Smooth muscle cell of the brain vasculature (primary cell): ENCODE data around the gene AKT1.
"Not testable (repeated sequence)": the region's sequence is repeated elsewhere in the genome, so short reads cannot be mapped to it uniquely, and the experiment has no call there.

ENCODE experiments used
- DNase-seq: peaks from one replicate; pipeline ENCODE4 v3.0.0-alpha.2; 2012; ENCODE audit warnings: low read depth, low spot score

The AKT1 gene

DNA sequence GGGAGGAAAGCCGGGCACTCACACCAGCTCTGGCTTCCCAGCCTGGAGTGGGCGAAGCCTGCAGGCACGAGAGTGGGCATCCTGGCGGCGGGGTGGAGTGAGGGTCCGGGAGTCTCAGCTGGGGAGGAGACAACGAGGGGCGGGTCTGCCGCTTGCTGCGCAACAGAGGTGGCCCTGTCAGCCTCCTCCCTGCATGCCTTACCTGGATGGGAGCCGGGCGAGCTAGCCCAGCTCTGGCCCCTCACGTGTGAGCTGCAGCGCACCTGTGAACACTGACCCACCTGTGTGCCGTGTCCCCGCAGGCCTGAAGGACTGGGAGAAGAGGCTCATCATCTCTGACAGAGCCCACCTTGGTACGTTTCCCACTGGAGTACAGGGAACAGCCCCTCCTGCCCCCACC lies 56.5 kb downstream of the AKT1 start:
- no peak for DNase-seq

DNA sequence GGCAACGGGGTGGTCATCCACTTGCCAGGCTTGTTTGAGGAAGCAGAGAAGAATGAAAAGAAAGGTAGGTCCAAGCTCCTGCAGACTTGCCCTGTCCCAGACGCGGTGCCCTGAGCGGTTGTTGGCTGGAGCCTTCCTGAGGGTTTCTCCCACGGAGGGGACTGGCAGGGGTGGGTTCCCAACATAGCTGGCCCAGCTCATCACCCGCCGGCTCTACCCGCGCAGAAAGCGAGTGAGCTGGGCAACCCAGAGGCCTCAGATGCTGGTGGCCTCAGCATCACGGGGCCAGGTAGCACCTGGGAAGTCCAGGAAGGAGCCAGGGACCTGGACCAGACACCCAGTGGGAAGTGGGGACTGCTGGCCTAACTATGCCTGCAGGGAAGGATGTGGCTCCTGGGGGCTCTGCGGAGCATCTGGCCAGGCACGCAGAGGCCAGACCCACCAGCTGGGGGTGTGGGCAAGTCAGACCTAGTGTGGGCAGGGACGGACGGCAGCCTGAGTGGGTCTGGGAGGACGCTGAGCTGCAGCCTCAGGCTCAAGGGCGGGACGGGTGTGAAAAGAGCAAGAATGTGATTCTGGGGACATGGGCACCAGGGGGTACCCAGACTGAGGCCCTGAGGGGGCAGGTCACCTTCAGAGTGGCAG lies 57.1 kb downstream of the AKT1 start:
- DNase-seq: no peak

DNA sequence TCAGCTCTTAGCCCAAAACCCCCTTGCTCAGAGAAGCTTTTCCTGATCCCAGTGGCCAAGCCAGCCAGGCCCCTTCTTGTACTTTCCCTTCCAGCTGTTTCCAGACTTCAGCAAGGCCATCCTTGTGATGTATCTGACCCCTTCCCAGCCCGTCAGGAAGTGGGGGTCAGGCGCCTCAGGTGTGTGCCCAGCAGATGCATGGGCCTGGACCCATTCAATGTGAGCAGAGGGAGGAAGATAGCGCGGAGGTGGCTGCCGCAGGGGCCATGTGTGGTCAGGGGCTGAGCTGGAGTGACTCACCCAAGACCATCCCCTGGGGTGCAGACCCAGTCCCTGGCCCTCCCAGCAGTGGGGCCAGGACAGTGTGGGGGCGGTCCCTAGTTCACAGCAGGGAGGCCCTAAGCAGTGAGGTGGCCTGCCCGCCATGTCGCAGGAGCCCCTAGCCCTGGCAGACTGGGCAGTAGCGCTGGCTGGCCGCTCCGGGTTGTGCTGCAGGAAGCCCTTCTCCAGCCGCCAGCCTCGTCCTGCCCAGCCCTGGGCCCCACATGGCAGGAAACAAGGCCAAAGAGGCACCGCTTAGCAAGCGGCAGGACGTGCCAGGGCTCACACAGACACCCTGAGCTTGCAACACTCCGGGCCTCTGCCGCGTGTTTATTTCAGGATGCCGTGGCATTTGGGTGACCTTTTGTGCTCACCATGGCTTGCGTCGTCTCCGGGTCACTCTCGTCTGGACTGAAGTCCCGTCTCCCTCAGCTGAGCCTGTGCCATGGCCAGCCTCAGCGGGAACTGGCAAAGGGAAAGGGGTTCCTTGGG lies 59.5 kb downstream of the AKT1 start:
- DNase-seq: no peak

DNA sequence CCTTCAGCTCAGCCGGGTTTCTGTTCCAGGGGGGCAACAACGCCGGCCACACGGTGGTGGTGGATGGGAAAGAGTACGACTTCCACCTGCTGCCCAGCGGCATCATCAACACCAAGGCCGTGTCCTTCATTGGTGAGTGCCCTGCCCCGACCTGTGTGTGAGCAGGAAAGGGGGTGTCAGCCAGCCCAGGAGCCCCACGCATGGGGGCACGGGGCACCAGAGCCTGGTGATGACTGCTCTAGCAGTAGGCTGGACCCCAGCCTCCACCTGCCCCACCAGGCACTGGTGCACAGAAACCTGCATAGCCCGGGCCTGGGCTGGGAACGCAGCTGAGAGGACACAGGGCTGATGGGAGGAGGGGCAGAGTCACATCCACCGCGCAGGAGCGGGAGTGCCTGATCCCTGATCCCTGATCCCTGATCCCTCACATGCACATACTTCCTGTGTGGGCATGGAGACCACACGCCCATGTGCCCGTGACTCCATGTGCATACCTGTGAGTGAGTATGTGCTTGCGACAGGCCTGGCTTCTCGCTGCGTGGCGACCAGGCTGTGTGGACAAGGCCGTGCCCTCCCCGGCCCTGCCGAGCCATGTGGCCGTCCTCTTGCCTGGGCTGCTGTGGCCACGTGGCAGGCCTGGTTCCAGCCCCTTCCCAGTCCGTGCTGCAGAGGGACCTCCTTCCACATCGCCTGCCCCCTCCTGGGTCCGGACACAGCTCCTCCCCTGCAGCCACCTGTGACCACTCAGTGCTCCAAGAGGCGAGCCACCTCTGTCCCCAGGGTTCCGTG lies 60.4 kb downstream of the AKT1 start:
- DNase-seq: no peak

DNA sequence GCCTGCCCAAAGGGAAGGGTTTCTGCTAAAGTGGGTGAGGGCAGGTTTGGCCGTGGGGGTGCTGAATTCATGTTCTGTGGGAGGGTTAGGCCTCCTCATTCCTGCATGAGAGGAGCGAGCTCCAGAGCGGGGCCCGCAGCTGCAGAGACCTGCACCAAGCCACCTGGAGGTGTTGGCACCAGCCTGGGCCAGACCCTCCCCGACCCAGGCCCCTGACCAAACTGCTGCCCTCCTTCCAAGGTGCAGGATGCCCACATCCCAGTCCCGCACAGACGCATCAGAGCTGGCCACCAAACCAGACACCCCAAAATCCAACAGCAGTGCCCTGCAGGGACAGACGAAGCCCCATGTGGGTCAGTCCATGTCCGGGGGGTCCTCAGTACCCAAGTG lies 61.0 kb downstream of the AKT1 start:
- no peak for DNase-seq

DNA sequence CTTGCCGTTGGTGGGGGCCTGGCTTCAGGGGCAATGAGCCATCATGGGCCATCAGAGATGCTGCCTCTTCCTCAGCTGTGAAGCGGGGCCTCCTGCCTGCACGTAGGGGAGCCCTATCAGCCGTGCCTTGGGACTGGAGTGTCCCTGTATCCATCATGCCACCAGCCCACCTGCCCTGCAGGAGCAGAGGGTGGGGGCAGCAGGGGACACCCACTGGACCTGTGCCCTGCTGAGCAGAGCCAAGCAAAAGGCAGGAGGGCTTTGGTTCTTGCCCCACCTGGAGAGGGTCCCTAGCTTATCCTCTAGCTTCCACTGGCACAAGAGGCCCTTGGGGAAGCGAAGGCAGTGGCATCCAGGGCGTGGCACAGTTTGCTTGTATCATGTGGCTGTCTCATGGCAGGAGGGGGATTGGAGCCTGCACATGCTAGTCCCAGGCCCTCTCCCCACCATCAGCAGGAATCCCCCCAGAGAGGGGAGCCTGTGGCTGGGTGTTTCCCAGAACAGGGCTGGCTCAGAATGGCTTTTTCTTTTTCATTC lies 61.4 kb downstream of the AKT1 start:
- DNase-seq: no peak

DNA sequence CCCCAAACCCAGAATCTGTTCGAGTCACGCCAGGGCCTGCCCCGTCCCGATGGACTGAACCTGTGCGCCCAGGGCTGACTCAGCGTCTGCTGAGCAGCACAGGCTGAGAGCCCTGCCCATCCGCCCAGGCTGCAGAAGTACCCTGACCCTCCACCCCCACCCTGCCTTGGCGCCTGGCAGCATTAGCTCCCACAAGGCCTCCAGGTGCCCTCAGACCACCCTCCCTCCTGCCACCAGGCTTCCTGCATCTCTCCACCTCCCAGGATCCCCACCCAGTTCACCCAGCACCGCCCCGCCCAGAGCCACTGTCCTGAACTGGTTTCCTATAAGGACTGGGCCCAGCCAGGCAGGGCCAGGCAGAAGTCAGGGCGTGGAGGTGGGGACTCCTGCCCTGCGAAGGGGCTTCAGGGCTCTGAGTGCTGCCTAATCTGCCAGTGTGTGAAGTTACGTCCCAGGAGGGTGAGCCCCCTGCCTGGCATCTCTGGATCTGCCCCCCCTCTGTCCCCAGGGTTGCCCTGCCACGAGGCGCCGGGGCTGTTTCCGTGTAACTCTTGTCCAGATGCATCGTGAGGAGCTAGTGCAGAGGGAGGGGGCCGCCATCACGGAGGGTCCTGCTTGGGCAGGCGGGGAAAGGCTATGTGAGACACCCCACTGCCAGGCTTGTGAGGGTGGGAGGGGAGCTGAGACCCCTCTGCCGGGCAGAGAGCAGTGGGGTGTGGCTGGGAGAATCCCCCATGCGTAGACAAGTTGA lies 62.4 kb downstream of the AKT1 start:
- no peak for DNase-seq

DNA sequence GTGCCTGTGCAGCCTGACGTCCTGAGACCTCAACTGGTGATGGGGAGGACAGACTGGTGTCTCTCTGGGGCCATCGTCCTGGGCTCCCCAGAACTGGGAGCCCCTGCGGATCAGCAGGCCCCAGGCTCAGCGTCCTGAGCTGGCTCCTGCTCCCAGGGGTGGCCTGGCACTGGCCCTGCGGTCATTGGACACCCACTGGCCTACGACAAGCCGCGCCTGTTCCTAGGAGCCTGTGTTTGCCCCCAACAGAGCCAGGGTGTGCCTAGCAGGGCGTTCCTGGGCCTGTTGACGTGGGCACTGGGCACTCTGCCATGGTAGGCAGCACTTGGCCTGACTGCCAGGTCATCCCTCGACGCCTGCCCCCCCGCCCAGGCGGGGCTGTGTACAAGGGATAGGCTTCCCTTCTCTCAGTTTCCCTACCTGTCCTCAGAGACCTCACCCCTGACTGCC lies 63.2 kb downstream of the AKT1 start:
- DNase-seq: no peak

DNA sequence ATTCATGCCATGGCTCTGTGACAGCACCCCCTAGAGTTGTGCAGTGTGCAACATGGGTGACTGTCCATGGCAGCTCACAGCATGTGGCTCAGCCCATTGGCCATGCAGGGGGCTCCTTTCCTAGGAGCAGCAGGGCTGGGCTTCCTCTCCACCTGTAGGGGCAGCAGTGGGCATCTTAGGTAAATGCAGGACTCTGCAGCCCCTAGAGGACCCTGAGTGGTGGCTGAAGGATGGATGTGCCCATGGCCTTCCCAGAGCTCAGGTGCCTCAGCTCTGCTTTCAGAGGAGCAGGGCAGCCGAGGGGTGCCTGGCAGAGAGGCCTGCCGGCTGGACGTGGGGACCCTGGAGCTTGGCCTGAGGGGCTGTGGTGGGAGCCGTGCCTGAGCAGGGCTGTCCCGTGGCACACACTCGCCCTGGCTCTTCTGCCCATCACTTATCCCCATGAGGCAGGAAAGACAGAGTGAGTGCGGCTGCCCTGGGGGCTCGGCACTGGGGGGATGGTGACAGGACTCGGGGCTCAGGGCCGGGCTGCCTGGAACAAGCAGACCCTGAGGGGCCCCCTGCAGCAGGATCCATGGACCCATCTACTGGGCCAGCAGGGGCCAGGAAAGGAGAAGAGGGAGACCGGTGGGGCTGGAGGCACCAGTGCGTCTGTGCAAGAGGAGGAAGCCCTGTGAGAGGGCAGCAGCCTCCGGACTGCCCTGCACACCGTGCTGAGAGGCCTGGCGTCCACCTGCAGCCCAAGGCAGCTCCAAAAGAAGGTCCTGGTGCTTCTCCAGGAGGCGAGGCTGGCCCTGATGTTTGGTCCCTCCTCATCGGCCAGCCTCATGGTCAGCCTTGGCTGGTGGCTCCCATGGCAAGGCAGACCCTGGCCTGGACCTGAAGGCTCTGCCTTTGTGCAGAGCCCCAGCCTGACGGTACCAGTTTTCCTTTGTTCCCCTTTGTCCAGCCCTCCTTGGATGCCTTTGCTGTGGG lies 63.9 kb downstream of the AKT1 start:
- DNase-seq: no peak

DNA sequence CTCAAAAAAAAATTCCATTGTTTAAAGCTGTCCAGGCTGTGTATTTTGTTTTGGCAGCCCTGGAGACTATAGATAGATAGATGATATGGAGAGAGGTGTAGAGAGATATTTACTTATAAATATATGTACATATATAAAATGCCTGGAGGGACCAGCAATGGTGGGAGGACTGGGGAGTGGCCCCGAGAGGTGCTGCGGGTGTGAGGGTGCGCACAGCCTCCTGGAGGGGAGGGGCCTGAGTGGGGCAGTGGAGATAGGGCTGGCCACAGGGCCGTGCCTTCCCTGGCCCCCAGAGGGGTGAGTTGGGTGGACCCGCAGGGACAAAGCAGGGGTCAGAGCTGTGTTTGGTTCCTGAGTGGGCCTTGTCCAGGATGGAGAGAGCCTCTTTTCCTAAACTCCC lies 65.1 kb downstream of the AKT1 start:
- DNase-seq: no peak

DNA sequence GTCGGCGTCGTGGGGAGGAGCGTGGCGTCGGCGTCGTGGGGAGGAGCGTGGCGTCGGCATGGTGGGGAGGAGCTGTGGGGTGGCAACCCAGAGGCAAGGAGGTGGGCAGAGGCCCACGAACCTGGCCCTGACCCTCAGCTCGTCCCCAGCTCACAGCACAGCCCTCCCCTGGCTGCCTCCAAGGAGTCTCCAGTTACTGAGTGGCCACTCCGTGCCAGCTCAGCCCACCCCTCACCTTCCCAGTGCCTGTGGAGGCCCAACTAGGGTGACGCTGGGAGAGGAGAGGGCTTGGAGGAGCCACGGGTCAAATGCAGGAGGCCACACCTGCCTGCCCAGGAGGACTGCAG lies 65.7 kb downstream of the AKT1 start:
- DNase-seq: no peak

DNA sequence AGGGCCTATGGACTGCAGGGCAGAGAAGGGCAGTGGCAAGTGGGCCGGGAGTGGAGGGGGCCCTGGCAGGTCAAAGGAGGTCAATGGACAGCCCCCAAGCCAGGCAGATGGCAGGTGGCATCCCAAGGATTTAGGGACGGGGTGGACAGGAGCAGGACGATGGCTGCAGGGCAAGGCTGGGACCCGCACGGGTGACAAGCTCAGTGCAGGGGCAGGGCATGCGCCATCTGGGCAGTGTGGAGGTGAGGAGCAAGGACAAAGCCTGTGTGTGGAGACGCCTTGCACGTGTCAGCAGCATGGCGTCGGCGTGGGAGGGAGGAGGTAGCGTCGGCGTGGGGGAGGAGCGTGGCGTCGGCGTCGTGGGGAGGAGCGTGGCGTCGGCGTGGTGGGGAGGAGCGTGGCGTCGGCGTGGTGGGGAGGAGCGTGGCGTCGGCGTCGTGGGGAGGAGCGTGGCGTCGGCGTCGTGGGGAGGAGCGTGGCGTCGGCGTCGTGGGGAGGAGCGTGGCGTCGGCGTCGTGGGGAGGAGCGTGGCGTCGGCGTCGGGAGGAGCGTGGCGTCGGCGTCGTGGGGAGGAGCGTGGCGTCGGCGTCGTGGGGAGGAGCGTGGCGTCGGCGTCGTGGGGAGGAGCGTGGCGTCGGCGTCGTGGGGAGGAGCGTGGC lies 66.2 kb downstream of the AKT1 start:
- DNase-seq: not testable (repeated sequence)

DNA sequence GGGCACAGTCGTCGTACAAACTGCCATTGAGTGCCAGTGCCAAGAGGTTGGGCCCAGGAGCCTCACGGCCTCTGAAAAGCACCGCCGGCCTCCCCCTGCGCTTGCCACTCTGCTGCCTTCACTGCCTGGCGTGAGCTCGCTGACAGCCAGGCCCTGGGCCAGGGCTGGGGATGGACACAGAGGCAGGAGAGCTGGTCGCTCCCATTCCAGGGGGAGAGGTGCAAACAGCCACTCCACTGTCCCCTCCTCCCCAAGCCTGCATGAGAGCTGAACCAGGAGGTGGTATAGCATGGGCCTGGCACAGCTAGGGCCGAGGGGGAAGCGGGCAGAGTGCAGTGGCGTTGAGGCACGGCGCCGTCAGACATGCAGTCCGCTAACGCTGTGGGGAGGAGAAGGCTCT lies 66.9 kb downstream of the AKT1 start:
- DNase-seq: no peak

DNA sequence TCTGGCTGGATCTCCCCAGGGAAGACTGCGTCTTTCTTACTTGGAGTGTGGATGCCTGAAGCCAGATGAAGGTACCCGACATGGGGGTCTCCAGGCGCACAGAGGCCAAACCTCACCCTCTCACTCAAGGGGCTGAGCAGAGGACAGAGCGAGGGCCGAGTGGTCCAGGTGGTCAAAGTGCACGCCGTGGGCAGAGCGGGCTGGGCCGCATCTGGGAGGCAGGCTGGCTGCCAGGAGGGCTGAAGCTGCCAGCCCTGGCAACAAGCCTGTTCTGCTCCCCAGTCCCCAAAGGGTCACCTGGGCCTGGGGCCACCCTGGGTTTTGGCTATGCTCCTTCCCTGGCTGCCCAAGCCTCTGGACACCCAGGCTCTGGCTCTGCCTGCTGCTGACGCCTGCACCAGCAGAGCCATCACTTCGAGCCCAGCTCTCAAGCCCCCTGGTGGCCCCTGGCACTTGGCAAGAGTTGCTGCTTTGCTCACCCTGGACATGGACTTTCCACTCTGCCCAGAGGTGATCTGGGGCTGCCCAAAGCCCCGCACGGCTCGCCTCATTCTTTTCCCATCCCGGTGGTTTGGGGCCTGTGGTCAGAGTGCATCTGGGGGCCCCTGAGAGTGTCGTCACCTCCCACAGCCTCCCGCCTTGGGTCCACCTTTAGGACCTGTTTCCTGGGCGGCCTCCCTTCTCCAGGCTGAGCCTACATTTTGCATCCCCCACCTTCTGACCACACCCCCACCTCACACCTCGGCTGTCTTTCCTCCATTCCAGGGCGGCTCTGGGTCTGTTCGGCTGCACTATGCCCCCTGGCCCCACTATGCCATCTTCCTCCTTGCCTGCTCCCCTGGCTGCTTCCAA lies 68.7 kb downstream of the AKT1 start:
- no peak for DNase-seq

DNA sequence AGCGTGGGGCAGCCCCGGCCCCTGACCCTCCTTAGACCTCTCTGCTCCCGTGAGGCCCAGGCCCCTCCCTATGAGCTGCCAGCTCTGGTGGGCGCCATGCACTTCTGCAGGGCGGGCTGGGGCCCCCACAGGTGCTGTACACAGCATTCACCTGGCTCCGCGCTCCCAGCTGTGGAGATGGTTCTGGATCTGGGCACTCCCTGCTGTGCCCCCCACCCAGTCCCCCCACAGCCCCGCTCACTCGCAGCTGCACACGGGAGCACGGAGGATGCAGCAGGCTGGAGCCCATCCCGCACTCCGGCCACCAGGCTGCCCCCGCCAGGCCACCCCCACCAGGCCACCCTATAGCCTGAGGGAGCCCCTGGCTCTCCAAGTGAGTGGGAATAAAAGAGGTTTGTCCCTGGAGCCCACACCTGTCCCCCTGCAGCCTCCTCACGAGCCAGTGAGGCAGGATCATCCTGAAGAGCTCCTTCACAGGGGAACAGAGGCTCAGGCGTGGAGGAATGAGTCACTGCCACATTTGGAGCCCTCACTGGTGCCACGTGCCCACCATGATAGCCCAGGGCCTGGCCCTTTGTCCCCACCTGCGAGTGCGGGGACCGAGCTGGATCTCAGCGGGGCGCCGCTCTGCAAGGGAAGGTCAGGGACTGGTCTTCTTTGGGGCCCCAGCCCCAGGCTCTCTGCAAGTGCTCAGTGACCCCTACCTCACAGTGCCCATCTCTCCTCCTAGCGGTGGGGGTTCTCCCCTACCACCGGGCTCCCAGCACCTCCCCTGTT lies 69.6 kb downstream of the AKT1 start:
- DNase-seq: no peak

DNA sequence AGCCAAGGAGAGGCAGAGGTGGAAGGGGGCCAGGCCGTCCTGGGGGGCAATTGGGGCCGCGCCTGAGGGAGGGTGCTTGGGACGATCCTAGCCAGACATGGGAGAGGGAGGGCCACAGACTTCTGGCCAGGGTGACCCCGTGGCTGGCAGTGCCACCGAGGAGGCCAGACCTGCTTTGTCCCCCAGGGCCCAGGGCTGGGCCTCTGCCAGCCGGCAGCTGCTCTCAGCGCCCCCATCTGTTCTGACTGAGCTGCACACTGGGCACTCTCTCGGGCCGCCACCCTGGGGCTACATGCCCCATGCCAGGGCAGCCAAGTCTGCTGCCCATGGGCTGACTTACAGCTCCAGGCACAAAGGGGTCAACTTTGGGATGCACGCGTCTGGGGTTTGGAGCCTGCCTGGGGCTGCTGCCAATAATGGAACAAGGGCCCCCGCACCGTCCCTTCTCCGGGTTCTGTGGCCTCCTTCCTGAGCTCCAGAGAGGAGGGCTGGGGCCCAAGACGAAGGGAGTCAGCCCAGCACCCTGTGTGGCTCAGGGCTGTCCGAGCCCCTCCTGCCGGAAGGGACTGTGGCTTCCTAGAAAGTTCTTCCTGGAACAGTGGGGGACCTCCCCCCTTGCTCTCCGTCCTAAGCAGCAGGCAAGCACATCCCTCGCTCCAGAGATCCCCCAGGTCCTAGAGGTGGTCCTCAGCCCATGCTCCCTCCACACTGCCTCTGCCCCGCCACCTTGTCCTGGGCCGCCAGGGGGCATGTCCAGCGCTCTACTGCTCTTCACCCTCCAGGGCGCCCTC lies 70.4 kb downstream of the AKT1 start:
- DNase-seq: no peak

DNA sequence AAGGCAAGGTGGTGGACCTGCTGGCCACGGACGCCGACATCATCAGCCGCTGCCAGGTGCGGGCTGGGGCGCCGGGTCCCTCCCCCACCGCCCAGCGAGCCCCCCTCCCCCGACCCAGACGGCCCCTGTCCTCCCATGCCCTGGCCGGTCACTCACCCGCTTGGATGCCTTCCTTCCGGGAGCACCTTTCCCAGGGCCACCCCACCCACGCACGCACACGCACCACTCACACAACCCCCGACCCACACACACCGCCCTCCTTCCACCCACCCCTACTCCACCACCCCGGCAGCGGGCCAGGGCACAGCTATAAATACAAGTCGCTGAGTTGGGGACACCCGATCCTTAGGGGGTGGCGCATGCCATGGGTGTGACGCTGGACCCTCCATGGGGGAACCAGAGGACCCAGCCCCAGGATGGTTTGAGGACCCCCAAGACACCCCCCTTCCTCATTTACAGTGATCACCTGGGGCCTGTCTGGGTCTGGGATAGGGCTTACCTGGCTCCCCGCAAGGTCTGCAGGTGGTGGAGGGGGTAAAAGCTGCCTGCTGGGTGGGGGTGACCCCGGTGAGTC lies 71.1 kb downstream of the AKT1 start:
- no peak for DNase-seq
